Endothelial cell of umbilical vein (primary cell): Measurements from ENCODE around the gene NRXN3.

Source experiments
- CTCF ChIP-seq, 2 donors: IDR thresholded peaks; 1 replicate in 1 of 2; 2 replicates in 1 of 2; pipeline ENCODE4 v1.5.1; 2011; ENCODE audit warnings: low read length in 2 of 2, mild to moderate bottlenecking in 2 of 2, moderate library complexity in 2 of 2, control low read depth in 1 of 2, inconsistent platforms in 1 of 2, low read depth in 1 of 2; ENCODE audit not compliant: insufficient read depth in 1 of 2; ENCODE audit errors: extremely low read depth in 1 of 2
- EZH2 ChIP-seq: IDR thresholded peaks from 2 replicates; pipeline ENCODE4 v1.6.1; 2012; ENCODE audit warnings: borderline replicate concordance, low read depth, mild to moderate bottlenecking, moderate library complexity, low read length, inconsistent platforms; ENCODE audit not compliant: severe bottlenecking
- FOS ChIP-seq: IDR thresholded peaks from 2 replicates; pipeline ENCODE4 v1.6.1; 2011; ENCODE audit warnings: mild to moderate bottlenecking, low read length, moderate library complexity, borderline replicate concordance; ENCODE audit not compliant: insufficient read depth
- JUN ChIP-seq: IDR thresholded peaks from 2 replicates; pipeline ENCODE4 v1.6.1; 2011; ENCODE audit warnings: borderline replicate concordance, low read depth; ENCODE audit not compliant: insufficient read length, insufficient read depth
- MAX ChIP-seq: IDR thresholded peaks from 2 replicates; pipeline ENCODE4 v1.6.1; 2011; ENCODE audit not compliant: insufficient read depth, insufficient read length
- MYC ChIP-seq: IDR thresholded peaks from one replicate; pipeline ENCODE4 v1.6.1; 2011; ENCODE audit warnings: mild to moderate bottlenecking, low read depth, low read length
- POLR2A ChIP-seq: IDR thresholded peaks from 2 replicates; pipeline ENCODE4 v1.6.1; 2012; ENCODE audit warnings: low read depth, mild to moderate bottlenecking, control low read depth, low read length
- POLR2AphosphoS5 ChIP-seq: IDR thresholded peaks from 2 replicates; pipeline ENCODE4 v1.6.1; 2012; ENCODE audit warnings: low read depth, mild to moderate bottlenecking, control low read depth, low read length, moderate library complexity; ENCODE audit not compliant: insufficient read depth

- TF ChIP-seq POLR2A (no peak), CTCF (IDR thresholded peaks at IDR 0.05; ENCODE audit: extremely low read depth in 1 of 2, insufficient read depth in 1 of 2, low read depth in 1 of 2, low read length in 2 of 2) (no peak), MAX (no peak), EZH2 (no peak), MYC (no peak), JUN (no peak), POLR2AphosphoS5 (no peak), FOS (no peak)
Measured at GRCh38 chr14:78153064-78153341, 17.2 kb upstream of the NRXN3 start.
